ENCODE data around the gene AKR1B15.

- TF ChIP-seq CTCF (IDR thresholded peaks at IDR 0.05 in 2 of 3, conservative IDR thresholded peaks at IDR 0.05 in 1 of 3; ENCODE audit: borderline replicate concordance in 1 of 3, insufficient read depth in 1 of 3, low read depth in 2 of 3, low read length in 2 of 3), result peak; percentile 20 to 44 (median 31); a peak in 3 of 6 replicates
- TF ChIP-seq POLR2A (IDR thresholded peaks at IDR 0.05; ENCODE audit: borderline replicate concordance, extremely low read depth, insufficient read depth, insufficient read length), result no peak
- TF ChIP-seq EGR1 (IDR thresholded peaks at IDR 0.05; ENCODE audit: low read depth), result no peak
- TF ChIP-seq SP1 (IDR thresholded peaks at IDR 0.05; ENCODE audit: low read depth), result no peak
- TF ChIP-seq EZH2phosphoT487 (IDR thresholded peaks at IDR 0.05; ENCODE audit: borderline replicate concordance), result no peak
Observed at GRCh38 chr7:134553976-134554375, 5.1 kb downstream of the AKR1B15 start.
